HK-2 (cell line): ENCODE measurements around the gene APPBP2.
A peak's percentile ranks its signal among the peaks of the same experiment; 100 is the strongest.
"Not testable (repeated sequence)": the region's sequence is repeated elsewhere in the genome, so short reads cannot be mapped to it uniquely, and the experiment has no call there.

ENCODE experiments used
- DNase-seq: peaks from one replicate; pipeline ENCODE4 v3.0.0-alpha.2; 2018; ENCODE audit not compliant: unreplicated experiment

The APPBP2 gene

DNA sequence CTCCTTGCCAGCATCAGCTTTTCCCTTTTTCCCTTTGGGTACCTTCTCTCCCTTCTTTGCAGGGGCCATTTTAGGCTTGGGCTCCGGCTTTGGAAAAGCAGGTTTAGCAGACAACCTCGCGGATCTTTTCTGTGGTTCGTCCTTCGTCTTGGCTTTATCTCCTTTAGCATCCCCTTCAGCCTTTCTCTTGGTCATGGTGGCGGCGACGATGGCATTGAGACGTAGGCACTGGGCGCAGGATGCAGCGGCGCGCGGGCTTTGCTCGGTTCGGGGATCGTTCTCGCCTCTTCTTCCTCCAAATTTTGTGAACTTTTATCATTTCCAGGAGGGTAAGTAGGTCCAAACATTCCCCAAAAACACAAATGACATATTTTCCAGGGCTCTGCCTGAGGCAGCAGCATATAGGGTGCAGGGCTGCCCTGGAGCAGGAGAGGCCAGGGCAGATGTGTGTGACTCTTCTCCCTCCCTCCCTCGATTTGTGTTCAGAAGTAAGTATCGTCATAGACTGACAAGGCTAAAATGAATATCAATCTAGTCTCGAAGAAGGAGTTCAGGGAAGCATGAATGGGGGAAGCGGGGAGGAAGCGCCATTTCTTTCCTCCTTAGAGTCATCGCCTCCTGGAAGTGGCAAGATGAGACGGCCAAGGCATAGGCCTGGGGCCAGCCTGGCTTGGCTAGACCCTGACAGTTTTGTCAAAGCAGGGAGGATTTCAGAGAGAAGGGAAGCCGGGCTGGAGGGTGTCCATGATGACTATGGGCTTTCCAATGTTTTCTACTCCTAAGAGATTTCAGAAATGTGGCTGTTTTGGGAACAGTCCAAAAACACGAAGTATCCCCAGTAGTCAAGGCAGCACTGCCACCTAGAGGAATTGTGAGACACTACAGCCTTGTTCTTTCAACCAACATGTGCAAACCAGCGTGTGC is 90.5 kb downstream of the APPBP2 start:
- peak; percentile 60 for DNase-seq

DNA sequence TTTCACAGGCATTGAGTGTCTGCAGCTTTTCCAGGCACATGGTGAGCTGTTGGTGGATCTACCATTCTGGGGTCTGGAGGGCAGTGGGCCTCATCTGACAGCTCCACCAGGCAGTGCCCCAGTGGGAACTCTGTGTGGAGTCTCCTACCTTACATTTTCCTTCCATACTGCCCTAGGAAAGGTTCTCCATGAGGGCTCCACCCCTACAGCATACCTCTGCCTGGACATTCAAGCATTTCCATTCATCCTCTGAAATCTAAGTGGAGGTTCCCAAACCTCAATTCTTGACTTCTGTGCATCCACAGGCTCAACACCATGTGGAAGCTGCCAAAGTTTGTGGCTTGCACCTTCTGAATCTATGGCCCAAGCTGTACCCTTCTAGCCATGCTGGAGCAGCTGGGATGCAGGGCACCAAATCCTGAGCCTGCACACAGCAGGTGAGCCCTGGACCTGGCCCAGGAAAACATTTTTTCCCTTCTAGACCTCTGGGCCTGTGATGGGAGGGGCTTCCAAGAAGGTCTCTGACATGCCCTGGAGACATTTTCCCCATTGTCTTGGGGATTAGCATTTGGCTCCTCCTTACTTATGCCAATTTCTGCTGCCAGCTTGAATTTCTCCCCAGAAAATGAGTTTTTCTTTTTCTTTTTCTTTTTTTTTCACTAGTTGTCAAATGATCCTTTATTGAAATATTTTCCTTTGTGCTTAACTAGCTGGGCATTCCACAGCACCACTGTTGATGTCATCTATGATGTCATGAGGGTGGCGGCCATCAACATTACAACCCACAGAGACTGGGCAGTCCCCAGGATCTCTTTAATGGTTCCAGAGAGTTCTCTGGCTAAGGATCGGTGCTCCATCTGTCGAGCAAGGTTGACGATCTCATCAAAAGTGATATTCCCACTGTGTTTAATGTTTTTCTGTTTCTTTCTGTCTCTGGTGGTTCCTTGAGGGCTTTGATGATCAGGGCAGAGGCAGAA is 92.7 kb downstream of the APPBP2 start:
- not testable (repeated sequence) for DNase-seq

DNA sequence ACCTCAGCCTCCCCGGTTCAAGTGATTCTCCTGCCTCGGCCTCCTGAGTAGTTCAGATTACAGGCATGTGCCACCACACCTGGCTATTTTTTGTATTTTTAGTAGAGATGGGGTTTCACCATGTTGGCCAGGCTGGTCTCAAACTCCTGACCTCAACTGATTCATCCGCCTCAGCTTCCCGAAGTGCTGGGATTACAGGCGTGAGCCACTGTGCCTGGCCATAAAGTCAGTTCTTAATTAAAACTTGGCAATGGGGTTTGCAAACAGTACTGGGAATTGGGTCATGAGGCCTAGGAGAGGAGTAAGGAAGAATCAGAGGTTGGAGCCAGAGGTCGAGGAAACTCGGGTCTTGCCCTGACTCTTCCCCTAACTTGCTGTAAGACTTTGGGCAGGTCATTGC is 95.5 kb downstream of the APPBP2 start:
- not testable (repeated sequence) for DNase-seq

DNA sequence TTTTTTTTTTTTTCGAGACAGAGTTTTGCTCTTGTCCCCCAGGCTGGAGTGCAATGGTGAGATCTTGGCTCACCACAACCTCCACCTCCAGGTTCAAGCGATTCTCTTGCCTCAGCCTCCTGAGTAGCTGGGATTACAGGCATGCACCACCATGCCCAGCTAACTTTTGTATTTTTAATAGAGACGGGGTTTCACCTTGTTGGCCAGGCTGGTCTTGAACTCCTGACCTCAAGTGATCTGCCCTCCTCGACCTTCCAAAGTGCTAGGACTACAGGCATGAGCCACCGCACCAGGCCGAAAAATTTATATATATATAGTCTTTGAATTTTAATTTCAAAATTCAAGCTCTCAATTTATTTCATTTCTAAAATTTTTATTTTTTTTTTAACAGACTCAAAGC is 97.6 kb downstream of the APPBP2 start:
- not testable (repeated sequence) for DNase-seq

DNA sequence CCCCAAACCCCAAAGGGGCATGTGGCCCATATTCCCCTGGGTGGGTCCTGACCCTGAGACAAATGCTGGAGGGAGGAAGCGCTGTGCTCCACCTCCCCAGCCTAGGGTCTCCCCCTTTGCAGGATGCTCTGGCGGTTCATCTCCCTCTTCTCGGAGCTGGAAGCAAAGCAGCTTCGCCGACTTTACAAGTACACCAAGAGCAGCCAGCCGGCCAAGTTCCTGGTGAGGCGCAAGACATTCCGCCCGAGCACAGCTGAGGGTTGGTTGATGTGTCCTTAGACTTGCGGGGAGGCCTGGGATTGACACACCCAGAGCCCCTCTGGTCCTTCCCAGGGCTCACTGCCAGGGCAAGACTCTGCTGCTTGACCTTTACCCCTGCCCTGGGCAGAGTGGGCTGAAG is 99.4 kb downstream of the APPBP2 start:
- DNase-seq = no peak

DNA sequence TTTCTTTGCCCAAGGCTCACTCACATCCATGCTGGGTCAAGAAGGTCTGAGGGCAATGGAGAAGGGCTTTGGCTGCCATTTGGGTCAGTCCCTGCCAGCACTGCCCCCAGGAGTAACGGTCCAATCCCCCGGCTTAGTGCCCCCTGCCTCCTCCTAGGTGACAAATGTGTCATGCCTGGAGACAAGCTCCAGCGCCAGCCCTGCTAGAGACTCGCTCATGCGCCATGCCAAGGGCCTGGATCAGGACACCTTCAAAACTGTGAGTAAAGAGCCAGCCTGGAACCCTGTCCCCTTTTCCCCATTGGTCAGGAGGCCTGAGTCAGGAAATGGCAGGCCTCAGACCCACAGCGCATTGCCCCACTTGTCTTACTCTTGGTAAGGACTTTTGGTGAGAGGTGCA is 100.4 kb downstream of the APPBP2 start:
- DNase-seq = no peak

DNA sequence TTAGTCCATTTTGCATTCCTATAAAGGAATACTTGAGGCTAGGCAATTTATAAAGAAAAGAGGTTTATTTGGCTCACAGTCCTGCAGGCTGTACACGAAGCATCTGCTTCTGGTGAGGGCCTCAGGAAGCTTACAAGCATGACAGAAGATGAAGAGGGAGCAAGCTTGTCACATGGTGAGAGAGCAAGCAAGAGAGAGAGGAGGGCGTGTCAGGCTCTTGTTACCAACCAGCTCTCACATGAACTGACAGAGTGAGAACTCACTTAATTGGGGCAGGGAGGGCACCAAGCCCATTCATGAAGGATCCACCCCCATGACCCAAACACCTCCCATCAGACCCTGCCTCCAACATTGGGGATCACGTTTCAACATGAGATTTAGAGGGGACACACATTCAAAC is 102.2 kb downstream of the APPBP2 start:
- DNase-seq = no peak

DNA sequence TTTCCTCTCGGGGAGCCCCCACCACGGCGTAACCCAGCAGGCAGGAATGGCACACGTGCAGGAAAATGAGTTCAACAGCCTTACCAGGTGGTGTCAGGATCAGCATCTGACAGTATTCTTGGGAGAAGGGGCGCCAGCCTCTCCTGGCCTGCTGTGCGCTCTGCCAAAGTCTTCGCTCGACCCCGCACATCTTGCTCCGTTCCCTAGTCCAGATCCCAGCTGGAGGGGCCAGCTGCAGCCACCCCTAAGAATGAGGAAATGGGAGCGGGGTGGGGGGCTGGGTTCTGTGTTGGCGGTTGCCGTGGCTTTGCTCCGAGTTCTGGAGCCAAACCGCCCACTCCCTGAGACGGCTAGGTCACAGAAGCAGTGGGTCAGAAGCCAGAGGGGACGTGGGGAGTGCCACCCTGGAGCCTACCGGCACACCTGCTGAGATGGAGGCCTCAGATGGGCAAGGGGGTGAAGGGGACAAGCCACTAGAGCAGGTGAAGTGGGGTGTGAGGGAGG is 103.8 kb downstream of the APPBP2 start, which contains the start of gene CHCT1:
CHCT1 (plus strand) TSS at position 328 of the 504 bp plus-strand sequence; CDS start at position 432, 104 bp downstream.
- DNase-seq = no peak

DNA sequence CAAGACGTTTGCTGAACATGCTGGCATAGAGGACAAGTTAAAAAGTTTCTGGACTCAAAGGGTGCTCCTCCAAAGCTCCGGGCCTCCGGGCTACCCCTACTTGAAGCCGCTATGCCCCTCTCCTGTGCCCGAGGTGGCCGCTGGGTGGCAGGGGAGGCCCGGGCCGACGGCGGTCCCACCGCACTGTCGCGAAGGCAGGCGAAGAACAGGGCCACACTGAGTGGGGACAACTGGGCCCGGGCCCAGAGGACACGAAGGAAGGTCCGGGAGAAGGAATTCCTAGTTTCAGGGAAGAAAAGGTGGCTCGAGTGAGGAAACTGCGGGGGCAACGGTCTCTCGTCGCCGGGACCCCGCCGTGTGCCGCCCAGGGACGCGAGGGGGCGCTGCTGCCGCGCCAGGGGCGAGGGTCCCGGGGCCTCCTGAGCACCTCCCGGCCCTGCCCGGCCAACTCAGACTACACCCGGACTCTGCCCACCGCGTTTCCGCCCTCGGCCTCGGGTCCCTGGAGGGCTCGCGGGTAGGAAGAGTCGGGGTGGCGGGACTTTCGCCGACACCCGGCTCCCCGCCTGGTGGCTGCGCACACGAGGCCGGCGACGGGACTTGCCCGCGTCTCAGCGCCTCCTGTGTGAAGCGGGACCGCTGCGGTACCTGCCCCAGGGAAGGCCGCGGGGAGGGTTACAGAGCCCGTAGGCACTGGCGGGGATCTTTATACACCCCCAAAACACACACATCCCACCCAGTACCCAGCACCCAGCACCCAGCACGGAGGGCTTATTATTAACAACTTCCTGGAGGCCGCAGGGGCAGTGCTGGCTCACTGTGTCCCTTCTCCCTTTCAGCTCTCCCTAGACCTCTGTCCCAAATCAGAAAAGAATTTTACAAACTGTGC is 104.5 kb downstream of the APPBP2 start:
- DNase-seq = peak; percentile 66

DNA sequence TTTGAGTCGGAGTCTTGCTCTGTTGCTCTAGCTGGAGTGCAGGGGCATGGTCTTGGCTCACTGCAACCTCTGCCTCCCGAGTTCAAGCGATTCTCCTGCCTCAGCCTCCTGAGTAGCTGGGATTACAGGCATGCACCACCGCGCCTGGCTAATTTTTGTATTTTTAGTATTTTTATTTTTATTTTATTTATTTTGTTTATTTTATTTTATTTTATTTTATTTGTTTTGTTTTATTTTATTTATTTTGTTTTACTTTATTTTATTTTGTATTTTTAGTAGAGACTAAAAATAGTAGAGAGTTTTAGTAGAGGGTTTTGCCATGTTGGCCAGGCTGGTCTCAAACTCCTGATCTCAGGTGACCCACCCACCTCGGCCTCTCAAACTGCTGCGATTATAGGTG is 106.2 kb downstream of the APPBP2 start:
- DNase-seq = not testable (repeated sequence)

DNA sequence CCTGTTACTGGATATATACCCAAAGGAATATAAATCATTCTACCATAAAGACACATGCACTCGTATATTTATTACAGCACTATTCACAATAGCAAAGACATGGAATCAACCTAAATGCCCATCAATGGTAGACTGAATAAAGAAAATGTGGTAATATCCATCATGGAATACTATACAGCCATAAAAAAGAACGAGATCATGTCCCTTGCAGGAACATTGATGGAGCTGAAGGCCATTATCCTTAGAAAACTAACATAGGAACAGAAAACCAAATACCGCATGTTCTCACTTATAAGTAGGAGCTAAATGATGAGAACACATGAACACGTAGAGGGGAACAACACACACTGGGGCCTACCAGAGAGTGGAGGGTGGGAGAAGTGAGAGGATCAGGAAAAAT is 107.0 kb downstream of the APPBP2 start:
- DNase-seq = not testable (repeated sequence)

DNA sequence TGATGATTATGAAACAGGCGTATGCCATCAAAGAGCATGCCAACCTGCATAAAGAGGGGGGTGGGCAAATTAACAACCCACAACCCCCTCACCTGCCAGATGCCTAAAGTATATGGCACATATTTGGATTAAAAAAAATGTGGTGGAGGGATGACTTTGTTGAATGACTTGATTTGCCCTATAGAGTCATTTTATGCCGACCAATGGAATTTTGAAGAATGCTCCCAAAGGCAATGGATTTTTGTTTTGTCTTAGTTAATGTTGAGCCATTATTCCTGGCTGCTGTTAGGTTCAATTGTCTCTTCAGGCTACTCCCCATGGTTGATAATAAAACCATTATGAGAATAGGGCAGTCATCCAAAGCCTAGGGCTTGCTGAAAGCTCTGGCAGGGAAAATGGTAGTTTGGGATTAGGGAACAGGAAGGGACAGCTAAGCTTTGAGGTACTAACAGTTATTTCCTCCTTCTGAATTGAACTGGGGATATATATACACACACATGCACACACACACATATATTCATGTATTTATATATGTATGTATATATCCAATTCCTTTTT is 109.6 kb downstream of the APPBP2 start:
- DNase-seq = no peak

DNA sequence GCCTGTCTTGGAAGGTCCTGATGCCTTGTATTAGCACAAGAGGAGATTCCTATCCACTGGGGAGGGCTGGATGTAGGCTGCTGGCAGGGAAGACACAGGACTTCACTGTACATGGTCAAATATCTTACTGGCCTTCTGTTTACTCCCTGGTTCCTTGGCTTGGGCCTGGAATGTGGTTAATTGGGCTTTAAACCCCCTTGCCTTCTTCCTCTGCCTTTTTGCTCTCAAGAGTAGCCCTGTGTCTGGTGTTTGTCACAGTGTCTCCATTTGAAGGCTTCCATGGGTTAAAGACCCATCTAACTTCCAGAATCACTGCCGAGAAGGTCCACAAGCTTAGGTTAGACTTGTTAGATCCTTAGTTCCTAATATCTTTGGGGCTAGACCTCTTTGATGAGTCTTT is 110.9 kb downstream of the APPBP2 start:
- no peak for DNase-seq

DNA sequence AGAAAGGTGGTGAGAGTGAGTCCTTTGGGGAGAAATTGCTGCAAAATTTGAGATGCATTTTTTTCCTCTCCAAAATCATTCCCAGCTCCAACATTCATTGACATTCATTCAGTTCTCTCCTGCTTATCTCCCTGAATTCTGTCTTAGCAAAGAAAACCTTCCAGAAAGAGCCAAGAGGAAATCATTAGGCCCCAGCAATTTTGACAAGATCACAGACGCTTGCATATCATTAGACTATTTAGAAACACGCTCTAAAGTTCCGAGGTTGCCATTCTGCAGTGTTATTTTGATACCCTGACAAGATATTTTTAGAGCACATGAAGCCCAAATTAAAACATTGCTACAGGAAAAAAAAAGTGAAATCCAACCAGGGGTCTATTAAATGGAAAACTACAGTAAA is 113.3 kb downstream of the APPBP2 start:
- no peak for DNase-seq

DNA sequence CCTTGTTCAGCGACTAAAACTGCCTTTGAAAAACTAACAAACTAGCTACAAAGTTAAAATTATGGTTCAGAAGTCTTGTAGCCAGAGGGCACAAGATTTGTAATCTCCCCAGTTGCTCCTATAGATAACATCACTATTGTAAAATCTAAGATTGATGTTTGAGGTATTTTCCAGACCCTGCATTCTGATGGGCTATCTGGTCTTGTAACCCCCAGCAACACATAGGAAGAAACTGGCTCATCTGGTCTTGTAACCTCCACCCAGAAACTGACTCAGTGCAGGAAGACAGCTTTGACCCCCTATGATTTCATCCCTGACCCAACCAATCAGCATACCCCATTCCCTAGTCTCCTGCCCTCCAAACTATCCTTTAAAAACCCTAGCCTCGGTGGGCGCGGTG is 116.0 kb downstream of the APPBP2 start:
- no peak for DNase-seq

DNA sequence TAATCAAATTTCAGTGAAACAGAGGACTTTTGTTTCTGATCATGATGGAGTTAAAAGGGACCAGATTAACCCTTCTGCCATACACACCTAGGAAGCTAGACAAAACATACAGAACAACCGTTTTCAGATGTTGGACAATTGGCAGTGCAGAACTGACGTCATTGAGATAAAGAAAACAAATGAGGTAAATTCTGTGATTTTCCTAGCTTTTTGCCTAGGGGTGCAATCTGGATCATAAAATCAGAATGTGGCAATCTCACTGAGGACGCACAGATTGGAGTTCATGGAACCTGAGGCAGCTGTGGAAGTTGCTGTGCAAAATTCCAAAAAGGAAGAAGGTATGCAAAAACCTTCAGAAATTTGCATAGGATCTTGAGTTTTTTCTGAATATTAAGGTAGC is 119.2 kb downstream of the APPBP2 start:
- no peak for DNase-seq

DNA sequence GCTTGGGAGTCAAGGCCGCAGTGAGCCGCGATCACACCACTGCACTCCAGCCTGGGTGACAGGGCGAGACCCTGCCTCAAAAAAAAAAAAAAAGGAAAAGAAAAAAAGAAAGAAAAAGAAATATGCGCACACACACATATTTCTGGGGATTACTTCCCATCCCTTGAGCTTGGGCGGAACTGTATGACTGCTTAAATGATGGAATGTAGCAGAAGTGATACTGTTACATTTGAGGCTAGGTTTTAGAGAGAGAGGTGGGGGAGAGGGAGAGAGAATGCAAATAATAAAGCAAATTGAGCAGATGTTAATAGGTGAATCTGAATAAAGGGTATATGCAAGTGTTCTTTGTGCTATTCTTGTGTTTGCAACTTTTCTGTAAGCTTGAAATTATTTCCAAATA is 122.1 kb downstream of the APPBP2 start:
- DNase-seq = no peak

DNA sequence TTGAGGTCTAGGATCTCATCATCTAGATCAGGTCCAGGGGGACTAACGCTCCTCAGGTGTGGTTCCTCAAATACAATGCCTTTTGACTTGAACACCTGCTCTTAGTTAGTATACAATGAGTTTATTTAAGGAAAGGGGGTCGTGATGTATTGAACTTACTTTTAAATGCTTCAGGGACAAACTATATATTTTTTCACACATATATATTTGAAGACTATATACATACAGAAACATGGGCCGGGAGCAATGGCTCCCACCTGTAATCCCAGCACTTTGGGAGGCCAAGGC is 122.6 kb downstream of the APPBP2 start:
- DNase-seq = no peak

DNA sequence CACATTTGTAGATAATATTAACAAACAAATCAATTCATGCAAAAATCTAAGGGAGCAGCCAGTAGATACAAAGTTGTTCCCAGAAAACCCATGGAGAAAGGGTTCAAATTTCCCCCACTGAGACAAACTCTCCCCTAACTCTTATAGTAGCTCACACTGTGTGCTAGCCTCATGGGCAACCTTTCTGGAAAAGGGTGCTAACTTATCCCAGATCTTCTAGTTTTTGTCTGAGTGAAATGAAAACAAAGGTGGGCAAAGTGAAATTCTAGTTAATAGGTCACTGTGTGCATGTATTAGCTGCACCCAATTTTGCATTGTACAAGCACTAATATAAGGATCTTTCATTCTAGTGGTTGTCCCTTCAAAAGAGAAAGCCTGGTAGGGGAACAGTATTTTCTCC is 124.2 kb downstream of the APPBP2 start:
- DNase-seq = no peak

DNA sequence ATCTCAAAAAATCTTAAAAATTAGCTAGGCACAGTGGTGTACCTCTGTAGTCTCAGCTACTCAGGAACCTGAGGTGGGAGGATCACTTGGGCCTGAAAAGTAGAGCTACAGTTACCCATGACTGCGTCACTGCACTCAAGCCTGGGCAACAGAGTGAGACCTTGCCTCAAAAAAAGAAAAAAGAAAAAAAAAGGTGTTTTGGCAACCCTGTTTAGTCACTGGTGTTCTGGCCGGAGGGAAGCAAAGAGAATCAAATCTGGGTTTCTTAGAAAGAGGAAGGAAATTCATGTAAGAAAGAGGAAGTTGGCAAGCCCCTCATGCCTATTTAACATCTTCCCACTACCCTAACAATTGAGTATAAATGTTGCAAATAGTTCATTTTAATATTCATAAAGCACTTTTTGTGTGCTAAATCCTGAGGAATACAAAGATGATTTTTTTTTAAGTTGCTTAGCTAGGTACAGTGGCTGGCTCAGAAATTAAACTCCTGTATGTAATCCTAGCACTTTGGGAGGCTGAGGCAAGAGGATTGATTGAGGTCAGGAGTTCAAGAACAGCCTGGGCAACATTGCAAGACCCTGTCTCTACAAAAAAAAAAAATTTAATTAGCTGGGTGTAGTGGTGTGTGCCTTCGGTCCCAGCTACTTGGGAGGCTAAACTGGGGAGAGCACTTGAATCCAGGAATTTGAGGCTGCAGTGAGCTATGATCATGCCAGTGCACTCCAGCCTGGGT is 127.6 kb downstream of the APPBP2 start:
- DNase-seq = no peak
